Activated CD4-positive, CD25-positive, alpha-beta regulatory T cell treated with anti-CD3 and anti-CD28 coated beads, Interleukin-2, amount 50 U/mL, for 72 hours (primary cell): Measurements from ENCODE around the gene PDE4A.
A peak's percentile ranks its signal among the peaks of the same experiment; 100 is the strongest.

ENCODE experiments used
- DNase-seq: peaks from one replicate; pipeline ENCODE4 v3.0.0; 2021

The PDE4A gene

DNA sequence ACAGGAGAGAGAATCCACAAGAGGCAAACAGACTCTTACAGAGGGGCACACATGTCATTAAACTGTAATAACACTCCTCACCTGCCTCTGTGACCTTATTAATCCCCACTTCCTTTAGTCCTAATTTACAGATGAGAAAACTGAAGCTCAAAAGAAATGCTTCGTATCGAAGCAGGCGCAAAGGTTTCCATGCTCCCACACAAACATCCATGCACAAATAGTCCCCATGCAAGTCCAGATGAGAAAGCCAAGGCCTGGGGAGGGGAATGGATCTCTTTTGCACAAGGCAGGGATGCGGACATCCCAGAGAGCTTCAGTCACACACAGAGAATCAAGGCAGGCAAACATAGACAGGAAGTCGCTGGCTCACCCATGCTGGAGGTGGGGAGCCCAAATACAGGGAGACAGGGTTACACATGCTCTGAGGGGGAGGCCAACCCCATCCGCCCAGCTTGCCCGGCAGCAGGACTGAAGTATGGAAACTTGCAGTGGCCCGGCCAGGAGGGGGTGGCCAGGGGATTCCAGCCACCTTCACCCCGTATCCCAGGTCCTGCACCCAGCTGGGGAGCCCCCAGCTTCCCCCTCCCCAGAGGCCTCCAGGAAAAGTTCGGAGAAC lies 96.4 kb downstream of the PDE4A start:
- DNase-seq, result no peak

DNA sequence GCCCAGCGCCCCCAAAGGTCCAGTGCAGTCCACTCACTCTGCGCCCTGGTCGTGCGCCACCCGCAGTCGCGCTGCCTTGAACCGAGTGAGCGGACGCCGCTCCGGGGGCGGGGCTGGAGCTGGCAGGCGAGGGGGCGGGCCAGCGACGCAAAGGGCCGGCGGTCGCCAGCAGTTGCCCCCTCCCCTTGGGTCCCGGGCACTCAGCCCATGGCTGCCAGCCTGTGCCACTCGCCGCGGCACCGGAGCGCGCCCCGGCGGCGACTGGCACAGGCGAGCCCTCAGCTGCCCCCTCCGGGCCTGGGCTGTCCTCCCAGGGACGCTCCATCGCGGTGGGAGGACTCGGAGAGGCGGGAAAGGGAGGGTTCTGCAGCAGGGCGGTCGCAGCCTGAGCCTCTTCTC lies 97.0 kb downstream of the PDE4A start, which contains the start of gene S1PR5:
TSS of gene S1PR5 (minus strand) at position 87 of the 399 bp plus-strand sequence. CDS start 2,436 bp downstream, outside the sequence.
- DNase-seq, result peak; percentile 38

DNA sequence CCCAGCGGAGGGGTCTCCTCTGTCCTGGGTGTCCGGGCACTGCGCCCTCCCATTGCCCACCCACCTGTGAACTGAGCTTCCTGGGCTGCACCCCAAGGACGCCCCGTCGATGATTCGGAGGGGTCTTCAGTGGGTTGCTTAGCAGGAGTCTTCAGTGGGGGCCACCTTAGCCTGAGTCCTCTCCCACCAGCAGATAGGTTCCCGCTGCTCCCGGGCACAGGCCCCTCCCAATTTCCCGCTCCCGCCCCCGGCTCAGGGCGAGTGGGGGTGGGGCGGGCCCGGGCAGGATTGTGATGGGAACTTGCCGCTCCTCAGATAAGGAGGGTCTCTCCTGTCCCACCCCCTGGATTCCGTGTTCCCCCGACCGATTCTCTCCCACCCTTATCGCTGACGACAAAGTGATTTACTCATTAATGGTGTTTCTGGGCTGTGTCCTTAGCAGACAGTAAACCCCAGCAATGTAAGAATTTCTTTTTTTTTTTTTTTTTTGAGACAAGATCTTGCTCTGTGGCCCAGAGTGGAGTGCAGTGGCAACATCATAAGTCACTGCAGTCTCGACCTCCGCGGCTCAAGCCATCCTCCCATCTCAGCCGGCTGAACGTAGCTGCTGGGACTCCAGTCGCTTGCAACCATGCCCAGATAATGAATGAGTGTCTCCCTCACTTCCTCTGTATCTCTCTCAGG lies 97.6 kb downstream of the PDE4A start:
- DNase-seq, result no peak

DNA sequence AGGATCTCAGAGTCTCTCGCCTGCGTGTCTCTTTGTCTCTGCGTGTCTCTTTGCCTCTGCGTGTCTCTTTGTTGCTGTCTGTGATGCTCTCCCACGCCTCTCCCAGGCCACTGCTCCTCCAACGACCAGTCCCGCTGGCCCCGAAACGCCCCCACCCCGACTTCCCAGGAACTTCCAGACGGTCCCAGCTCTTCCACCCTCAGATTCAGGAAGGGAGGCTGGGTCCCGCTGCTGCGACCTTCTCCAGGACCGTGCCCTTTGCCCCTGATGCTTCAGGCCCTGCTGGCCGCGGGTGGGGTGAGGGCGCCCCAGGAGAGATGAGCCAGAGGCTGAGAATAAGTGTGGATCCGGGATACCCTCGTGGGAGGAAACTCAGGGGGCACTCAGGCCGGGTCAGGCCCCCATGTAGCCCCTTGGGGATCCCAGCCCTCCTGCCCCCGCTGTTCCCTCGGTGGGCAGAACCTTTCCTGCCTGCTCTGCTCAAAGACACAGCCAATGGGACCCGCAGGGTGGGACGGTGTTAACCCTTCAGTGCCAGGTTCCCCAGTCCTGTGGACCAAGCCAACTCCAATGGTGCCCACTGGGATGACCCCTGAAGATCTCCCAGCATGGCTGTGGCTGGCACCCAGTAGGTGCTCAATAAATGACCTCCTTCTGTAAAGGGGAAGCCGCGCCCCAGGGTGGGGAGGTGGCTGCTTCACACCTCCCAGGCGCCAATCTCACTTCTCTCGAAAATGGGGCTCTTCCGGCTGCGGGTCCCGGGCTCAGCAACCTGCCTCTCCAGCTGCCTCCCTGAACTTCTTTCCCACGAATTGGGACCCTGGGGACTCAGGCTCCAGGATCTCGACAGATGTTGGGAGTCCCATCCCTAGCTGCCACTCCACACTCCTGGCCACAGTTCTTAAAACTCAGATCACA lies 98.4 kb downstream of the PDE4A start:
- DNase-seq, result no peak
